ENCODE measurements around the gene BDKRB1. TPM values are rescaled to one million over a fixed set of nuclear protein-coding genes. Genes with fewer than 3 reads are reported as not detected.

Gene BDKRB1
- total RNA-seq, 1 experiment from 2014 or later = 0.19 TPM

DNA sequence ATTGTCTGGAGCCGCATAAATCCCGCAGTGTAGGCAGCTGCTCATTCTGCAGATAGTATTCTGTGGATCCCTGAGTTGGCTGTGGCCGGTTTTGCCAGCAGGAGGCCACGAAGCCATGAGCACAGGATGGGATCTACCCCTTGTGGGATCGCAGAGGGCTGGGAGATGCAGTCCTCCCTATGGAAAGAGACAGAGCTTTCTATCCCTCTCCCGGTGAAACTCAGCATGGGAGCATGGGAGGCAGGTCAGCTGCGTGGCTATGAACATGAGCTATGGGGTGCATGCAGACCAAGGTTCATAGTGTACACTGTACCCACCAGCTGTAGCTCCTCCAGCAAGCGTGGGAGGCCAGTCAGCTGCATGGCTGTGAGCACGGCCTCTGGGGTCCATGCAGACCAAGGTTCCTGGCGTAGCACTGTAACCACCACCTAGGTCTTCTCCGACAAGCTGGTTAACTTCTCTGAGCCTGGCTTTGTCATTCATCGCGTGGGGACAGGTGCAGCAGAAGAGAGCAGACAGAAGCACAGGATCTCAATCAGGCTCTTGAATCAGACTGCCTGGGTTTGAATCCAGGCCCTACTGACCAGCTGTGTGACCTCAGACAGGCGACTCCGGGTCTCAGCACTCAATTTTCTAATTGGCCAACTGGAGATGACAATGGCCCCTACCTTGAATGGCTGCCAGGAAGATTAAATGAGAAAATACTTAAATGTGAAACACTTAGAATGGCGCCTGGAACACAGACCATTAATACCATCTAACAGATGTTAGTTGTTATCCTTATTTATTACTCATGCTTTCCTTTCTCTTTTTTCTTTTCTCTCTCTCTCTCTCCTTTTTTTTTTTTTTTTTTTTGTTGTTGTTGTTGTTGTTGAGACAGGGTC is 6.0 kb downstream of the BDKRB1 start:
- no peak for DNase-seq (ENCODE audit: low spot score)

DNA sequence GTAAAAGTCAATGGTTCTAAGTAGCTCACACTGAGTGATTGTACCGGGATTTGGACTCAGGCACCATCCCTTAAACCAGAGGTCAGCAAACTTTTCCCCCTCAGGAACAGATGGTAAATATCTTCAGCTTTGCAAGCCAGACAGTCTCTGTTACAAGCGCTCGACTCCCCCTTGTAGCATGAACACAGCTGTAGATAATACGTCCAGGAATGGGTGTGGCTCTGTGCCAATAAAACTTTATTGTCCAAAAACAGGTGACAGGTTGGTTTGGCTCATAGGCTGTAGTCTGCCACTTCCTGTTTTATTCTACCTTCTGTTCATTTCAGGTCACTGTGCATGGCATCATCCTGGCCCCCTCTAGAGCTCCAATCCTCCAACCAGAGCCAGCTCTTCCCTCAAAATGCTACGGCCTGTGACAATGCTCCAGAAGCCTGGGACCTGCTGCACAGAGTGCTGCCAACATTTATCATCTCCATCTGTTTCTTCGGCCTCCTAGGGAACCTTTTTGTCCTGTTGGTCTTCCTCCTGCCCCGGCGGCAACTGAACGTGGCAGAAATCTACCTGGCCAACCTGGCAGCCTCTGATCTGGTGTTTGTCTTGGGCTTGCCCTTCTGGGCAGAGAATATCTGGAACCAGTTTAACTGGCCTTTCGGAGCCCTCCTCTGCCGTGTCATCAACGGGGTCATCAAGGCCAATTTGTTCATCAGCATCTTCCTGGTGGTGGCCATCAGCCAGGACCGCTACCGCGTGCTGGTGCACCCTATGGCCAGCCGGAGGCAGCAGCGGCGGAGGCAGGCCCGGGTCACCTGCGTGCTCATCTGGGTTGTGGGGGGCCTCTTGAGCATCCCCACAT is 7.6 kb downstream of the BDKRB1 start:
- no peak for DNase-seq (ENCODE audit: low spot score)

DNA sequence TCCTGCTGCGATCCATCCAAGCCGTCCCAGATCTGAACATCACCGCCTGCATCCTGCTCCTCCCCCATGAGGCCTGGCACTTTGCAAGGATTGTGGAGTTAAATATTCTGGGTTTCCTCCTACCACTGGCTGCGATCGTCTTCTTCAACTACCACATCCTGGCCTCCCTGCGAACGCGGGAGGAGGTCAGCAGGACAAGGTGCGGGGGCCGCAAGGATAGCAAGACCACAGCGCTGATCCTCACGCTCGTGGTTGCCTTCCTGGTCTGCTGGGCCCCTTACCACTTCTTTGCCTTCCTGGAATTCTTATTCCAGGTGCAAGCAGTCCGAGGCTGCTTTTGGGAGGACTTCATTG is 8.2 kb downstream of the BDKRB1 start:
- no peak for DNase-seq (ENCODE audit: low spot score)

DNA sequence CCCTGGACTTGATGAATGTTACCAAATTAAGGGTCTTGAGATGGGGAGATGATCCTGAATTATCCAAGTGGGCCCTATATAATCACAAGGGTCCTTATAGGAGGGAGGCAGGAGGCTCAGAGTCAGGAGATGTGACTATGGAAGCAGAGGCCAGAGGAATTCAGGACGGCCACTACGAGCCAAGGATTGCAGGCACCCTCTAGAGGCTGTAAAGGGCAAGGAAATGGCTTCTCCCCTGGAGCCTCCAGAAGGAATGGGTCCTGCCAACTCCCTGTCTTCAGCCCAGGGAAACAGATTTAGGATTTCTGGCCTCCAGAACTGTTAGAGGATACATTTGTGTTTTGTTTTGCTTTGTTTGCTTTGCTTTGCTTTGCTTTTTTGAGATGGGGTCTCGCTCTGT is 8.8 kb downstream of the BDKRB1 start:
- DNase-seq (ENCODE audit: low spot score) = no peak

DNA sequence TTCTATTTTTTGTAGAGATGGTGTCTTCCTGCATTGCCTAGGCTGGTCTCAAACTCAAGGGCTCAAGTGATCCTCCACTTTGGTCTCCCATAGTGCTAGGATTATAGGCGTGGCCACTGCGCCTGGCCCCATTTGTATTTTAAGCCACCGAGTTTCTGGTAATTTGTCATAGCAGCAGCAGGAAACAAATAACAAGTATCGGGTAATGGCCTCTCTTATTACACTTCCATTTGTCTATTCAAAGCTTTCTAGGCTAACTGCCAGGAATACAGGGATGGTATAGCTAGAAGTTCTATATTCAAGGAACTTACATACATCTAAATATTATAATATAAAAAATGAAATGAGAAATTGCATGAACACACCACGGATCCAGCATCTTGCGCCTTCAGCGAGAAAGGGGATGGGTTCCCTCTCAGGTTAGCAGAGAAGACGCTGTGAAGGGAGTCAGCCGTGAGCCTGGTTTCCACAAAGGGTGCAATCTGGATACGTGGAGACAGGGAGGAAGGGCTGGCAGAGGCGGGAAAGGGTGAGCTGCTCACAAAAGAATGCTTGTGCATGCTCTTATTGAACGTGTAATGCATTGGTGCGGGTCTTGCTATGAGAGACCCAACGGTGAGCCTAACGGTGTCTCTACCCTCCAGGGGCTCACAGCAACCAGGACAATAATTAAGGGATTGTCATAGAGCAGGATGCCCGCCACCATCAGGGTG is 9.5 kb downstream of the BDKRB1 start:
- DNase-seq (ENCODE audit: low spot score) = no peak

DNA sequence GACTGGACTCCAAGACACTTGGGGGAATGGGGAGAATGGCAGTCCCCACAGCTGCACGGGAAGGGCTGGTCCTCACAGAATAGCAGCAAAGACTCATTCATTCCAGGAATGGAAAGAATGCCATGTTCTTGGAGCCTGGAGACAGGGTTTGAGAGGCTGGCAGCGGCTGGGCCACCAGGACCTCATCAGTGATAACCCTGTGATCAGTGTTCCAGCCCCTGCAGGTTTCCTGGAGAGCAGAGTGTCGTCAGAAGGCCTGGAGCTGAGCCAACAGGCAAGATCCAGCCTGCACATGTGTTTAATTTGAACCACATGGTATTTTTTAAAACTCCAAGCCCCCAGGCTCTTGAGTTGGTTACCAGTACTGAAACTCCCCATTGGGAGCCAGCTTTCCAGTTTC is 11.3 kb downstream of the BDKRB1 start:
- DNase-seq (ENCODE audit: low spot score) = peak; percentile 72

DNA sequence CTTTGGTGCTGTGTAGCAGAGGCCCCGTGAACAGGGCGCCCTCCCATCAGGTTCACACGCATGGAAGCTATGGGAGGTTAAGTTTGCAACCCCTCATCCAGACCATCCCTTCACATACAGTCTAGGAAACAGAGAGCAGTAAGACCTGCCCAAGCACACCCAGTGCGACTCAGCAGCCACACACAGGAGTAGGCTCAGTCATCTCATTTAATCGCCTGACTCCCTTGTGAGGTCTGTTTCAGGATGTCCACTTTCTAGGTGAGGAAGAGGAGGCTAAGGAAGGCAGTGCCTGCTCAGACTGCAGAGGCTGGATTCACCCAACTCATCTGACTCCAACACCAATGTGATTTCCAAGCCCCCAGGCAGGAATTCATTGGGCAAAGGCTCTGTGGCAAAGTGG is 11.9 kb downstream of the BDKRB1 start:
- no peak for DNase-seq (ENCODE audit: low spot score)

DNA sequence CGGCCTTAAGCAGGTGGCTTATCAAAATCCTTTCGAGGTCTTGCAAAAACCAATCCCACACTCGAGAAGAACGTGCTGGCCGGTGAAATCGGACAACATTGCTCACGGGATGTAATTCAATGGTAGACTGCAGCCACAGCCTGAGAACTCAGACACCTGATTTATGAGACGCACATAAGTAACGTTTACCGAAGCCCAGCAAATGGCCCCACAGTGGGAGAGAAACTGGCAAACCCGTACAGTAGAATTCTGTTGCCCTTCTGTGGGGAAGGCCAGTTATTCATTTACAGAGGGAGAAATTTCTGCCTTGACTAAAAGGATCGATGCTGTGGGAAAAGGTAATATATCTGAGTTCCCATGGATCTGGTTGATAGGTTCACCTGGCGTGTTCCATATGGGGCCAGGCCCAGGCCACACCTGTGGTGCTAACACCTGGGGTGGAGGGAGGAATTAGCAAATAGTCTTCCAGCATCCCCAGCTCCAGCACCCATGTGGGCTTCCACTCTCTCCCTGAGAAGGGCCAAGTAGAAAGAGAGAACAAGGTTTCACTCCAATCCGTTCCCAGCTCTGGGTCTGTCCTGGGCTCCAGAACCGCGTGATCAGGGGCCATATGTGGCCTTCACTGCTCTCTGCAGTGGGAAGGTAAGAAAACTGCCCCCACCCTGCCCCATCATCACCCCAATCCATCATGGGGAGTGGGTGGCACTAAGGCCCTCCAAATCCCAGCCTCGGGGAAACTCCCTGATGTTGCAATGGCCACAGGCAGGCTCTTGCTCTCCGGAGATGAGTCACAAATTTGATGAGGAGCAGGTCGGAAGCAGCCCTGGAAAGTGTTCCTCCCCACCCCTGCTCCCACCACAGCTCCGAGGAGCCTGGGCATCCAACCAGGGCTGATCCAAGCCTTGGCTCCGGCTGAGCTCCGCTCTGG is 12.7 kb downstream of the BDKRB1 start:
- peak; percentile 85 for DNase-seq (ENCODE audit: low spot score)

DNA sequence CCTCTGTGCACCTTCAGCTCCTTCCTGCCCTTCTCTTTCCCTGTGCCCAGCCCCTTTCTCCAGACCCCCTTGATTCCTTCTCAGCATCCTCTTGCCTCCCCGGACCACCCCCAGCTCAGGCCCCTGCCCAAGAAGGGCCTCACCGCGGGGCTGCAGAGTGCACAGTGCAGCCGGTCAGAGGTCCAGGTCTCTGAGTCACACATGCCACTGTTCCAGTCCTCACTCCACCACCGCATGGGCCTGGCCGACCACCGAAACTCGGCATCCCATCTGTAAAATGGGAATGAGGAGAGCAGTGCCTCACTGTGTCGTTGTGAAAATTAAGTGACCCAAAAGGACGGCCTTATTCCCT is 13.3 kb downstream of the BDKRB1 start:
- DNase-seq (ENCODE audit: low spot score) = no peak

DNA sequence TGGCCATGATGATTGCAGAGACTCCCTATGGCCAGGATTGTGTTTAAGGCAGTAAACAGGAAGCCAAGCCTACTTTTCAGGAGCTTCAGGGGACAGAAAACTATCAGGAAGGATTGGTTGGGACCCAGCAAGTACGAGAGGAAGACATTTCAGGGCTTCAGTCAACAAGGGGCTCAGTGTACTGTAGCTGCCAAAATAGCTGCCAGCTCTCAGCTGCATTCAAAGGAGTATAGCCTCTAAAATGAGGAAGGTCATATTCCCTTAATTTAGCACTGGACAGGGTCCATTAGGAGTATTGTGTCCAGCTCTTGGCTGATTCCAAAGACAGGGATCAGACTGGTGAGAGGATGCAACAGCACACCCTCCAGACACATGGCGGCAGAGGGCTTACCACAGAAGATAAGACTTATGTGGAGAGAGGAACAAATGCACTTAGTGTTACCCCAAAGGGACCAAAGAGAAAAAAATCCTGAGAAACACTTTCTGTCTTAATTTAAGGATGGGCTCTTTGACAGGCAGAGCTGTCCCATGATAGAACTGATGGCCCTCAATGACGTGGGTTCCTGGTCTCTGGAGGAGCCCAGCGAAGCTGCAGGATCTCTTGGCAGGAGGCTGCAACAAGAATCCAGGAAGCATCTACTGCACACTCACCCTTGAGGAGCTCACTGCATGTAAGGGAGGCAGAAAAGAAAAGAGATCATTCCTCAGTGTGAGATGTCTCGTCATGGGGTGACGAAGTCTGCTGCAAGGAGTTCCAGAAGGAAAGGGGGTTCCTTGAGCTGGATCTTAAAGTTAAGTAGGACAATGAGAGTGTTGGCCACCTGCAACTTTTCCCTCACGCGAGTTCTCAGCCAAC is 14.8 kb downstream of the BDKRB1 start:
- no peak for DNase-seq (ENCODE audit: low spot score)

DNA sequence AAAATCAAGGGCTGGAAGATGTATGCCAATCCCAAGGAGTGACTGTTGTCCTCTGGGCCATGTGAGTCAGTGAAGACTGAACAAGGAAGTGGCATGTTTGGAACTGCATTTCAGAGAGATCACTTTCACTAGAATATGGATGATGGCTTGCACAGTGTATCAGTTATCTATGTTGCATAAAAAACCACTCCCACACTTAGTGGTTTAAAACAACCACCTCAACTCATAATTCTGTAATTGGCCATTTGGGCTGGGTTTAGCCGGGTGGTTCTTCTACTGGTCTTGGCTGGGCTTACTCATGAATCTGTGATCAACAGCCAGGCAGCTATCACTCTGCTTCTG is 15.4 kb downstream of the BDKRB1 start:
- DNase-seq (ENCODE audit: low spot score) = no peak

DNA sequence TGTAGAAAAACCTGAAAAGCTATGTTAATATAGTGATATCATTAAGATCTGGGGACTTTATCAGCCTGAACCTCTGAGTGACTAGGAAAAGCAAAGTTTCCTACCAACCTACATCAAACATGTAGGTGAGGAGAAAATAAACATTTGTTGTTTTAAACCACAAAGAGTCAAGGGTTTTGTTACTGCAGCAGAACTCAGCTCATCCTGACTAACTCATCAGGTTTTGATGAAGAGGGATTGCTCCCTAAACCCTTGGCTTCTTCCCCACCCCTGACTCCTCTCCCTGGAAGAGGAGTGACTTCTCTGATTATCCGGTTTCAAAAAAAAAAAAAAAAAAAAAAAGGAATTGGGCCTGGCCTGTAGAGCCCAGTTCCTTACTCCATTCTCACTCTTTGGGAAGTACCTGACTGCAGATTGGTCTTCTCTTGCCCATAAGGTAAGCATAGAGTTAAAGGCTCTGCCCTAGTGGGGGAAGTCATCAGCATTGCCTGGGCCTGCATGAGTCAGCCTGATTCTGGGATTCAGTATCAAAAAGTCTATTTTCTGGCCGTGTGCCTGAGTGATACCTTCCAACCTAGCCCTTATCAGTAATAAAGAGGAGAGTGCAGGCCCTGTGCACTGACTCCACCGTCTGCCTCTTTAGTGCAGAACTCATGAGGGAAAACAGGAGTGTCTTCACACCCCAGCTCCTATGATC is 16.9 kb downstream of the BDKRB1 start:
- no peak for DNase-seq (ENCODE audit: low spot score)

DNA sequence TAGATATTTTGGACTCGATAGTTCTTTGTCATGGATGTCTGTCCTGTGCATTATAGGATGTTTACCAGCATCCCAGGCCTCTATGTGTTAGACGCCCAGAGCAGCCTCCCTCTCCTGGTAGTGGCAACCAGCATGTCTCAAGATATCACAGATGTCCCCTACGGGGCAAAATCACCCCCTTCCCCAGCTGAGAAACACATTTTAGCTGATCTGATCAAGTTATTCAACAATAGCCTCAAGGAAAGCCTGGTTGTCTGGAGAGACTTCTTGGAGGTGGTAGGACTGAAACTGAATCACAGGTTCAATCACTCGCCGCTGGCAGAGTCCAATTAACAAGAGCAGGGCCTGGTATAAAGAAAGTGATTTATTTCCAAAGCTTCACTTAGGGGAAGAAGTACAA is 17.6 kb downstream of the BDKRB1 start:
- DNase-seq (ENCODE audit: low spot score) = no peak

DNA sequence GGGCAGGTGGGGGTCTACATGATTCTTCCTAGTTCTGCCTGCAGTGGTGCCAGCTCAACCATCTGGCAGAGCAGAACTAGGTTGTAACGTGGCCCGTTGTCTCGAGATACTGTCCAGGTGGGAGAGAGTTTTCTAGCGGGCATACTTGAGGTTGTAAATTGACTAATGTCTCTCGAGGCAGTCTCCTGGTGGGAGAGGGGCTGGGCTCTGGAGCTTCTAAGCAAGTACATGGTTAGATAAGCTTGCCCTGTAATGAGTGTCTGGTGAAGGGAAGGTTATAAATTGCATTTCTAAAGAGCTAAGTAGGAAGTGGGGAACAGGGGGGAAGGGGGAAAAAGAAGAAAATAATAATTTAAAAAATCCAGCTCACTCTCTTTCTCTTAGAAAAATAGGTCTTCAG is 18.1 kb downstream of the BDKRB1 start:
- DNase-seq (ENCODE audit: low spot score) = no peak

DNA sequence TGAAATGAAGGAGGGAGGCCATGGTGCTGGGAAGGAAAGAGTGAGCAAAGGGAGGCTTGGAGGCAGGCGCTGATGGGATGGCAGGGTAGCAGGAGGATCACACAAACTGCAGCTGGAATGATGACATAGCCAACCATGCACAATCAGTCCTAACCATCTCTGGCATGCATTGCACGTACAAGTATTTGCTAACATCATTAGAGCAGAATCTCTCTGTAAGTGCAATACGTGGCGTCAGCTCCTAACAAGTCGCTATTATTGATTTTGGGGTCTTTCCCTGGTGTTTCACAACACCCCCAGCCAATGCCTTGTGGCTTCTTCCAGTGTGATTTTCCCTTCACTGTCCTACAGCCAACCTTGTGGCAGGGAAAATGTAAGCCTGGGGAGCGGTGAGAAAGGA is 18.5 kb downstream of the BDKRB1 start:
- DNase-seq (ENCODE audit: low spot score) = peak; percentile 27

DNA sequence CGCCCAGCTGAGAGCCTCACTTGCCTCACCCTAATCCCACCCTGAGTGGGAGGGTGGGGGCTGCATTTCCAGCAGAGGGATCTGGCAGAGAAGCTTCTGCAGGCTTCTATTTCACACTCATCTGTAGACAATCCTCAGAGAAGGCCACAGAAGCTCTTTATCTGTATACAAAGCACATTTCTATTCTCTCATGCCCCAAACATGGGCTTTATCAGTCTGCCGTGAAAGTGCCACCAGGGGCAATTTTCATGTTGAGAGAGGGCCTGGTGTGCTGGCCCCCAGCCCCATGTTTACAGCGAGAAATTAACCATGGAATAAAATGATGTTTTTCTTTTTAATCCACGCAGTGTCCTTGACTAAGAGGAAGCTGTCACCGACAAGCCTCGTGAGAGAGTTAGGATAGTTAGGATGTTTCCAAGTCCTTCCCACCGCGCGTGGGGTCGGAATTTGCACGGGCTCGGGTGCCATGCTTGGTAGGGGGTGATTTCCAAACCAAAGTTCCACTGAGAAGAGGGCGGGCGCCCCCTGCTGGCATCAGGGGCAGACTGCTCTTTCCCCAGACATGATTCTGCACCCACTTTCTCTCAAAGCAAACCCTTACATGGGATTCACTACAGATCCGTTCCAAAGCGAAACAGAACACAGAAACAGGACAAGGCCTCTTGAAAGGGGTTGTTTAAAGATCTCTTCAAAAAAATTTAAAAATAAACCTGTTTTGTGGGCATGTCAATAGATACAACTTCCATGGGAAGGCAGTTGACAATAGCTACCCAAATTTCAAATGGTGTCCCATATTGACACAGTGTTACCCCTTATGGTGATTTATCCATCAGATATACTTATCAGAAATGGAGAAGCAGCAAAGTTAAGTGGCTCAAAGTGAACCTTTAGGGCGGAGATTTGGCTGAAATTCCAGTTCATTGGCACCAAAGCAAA is 19.4 kb downstream of the BDKRB1 start:
- peak; percentile 47 for DNase-seq (ENCODE audit: low spot score)

DNA sequence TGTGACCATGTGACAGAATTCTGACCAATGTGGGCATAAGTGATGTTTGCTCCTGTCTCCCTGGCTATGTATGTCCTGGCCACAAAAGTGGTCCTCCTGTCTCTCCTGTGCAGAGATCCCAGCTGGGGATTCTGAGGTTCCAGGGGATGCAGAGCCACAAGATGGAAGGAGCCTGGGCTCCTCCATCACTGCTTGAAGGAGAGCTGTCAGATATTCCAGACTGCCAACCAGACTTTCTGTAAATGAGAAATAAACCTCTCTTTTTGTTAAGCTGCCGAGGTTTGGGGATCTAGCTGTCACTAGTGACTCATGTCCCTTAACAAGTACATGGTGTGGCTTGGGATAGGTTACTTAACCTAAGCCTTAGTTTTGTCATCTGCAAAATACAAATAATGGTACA is 21.9 kb downstream of the BDKRB1 start:
- DNase-seq (ENCODE audit: low spot score) = no peak

DNA sequence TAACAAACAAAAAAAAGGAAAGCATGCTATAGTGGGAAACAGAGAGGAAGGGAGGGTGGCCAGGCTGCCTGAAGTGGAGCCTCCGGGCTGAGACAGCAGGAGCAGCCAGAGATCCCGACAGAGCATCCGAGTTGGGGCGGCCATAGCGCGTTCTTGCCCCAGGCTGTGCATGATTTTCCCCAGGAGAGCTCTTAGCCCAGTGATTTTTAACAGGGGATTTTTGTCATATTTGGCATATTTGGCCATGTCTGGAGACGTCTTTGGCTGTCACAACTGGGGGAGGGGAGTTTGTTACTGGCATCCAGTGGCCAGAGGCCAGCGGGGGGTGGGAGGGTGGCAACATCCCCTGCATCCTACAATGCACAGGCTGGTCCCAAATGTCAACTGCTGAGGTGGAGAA is 23.6 kb downstream of the BDKRB1 start:
- no peak for DNase-seq (ENCODE audit: low spot score)

DNA sequence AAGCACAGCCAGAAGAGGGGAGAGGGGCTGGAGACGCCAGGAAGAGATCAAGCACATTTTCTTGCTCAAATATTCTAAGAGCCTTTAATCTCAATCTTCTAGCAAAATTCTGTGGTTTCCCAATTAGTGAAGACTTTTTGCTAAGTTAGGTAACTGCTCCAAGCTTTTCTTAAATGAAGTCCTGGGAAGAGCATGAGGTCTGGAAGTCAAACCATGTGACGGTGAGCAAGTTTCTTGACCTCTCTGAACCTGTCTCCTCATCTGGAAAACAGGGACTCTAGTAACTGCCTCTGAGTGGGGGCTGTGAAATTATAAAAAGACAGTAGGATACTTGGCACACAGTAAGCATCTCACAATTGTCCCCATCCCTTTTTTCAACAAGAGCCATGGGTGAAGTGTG is 24.1 kb downstream of the BDKRB1 start:
- DNase-seq (ENCODE audit: low spot score) = no peak
